Gastroesophageal sphincter (tissue), 3 donors: ENCODE data around the gene CCNDBP1.

ENCODE experiments used
- CTCF ChIP-seq, 4 experiments: fragments of 200-600 bp in 2 of 4; fragments of 450-650 bp in 2 of 4; sonication (generic) in 1 of 4; IDR thresholded peaks; one replicate each; pipeline ENCODE4 v1.5.1; 2017 to 2019; ENCODE audit warnings: antibody characterized with exemption in 4 of 4, mild to moderate bottlenecking in 2 of 4, moderate library complexity in 2 of 4
- EP300 ChIP-seq: sonication (generic); formaldehyde crosslinking; IDR thresholded peaks from one replicate; pipeline ENCODE4 v1.6.1; 2017; ENCODE audit warnings: antibody characterized with exemption, mild to moderate bottlenecking
- POLR2A ChIP-seq, 2 donors: fragments of 450-650 bp; IDR thresholded peaks; one replicate each; pipeline ENCODE4 v1.6.1; 2017; ENCODE audit warnings: antibody characterized with exemption in 2 of 2, mild to moderate bottlenecking in 2 of 2, moderate library complexity in 1 of 2

- no peak for TF ChIP-seq CTCF (IDR thresholded peaks at IDR 0.05)
- TF ChIP-seq EP300: no peak
- TF ChIP-seq POLR2A (IDR thresholded peaks at IDR 0.05): no peak
These were observed 35.8 kb downstream of the CCNDBP1 start, which contains the start of gene EPB42 for GRCh38 chr15:43220991-43221403.
